Panc1 (cell line): ENCODE results near the gene CFAP221. TPM values are rescaled to one million over a fixed set of nuclear protein-coding genes. Genes with fewer than 3 reads are reported as not detected.

Source experiments
- ATAC-seq: fragments of 200-7000 bp; cut with Tn5 transposase; 2 replicates; pipeline ENCODE4 v1.9.1; 2020; ENCODE audit warnings: mild to moderate bottlenecking, moderate library complexity
- BruUV-seq: library from RNA; stranded (reverse); fragments of 400-500 nt; replicated peaks from 2 replicates; lab custom pipeline; 2021; lab: Mats Ljungman, UMichigan
- CTCF ChIA-PET: fragments of 300-600 bp; sonication (Branson Sonifier 250); formaldehyde crosslinking; loops from one replicate; lab custom pipeline; 2022; ENCODE audit warnings: antibody characterized with exemption; lab: Charles Lee
- POLR2A ChIA-PET: fragments of 300-600 bp; sonication (Branson Sonifier 250); formaldehyde crosslinking; loops from one replicate; lab custom pipeline; 2022; ENCODE audit warnings: antibody characterized with exemption; lab: Charles Lee
- DNase-seq: peaks from one replicate; pipeline ENCODE4 v3.0.0-alpha.2; 2010; ENCODE audit warnings: low read depth, low spot score
- H3K27ac ChIP-seq: 2 replicates; pipeline ENCODE4 v1.5.1; 2011; ENCODE audit warnings: mild to moderate bottlenecking, low read length, inconsistent platforms
- H3K27me3 ChIP-seq: fragments of 200-500 bp; sonication (Bioruptor generic); 2 replicates; pipeline ENCODE4 v1.6.0; 2014; ENCODE audit warnings: low read length, inconsistent platforms; ENCODE audit not compliant: control insufficient read depth, insufficient read depth
- H3K36me3 ChIP-seq: fragments of 200-500 bp; sonication (Bioruptor generic); 2 replicates; pipeline ENCODE4 v1.5.1; 2014; ENCODE audit warnings: inconsistent platforms, mild to moderate bottlenecking, low read length, moderate library complexity; ENCODE audit not compliant: control insufficient read depth, insufficient read depth
- H3K4me1 ChIP-seq: 2 replicates; pipeline ENCODE4 v1.5.1; 2011; ENCODE audit warnings: inconsistent platforms, mild to moderate bottlenecking, low read length, moderate library complexity; ENCODE audit not compliant: control insufficient read depth, insufficient read depth
- H3K4me3 ChIP-seq, 2 experiments: 2 replicates each; pipeline ENCODE4 v1.5.1; 2011 to 2012; ENCODE audit warnings: low read depth in 2 of 2, low read length in 2 of 2, mild to moderate bottlenecking in 2 of 2, inconsistent platforms in 1 of 2, moderate library complexity in 1 of 2
- H3K9me3 ChIP-seq: fragments of 200-500 bp; sonication (Bioruptor generic); 2 replicates; pipeline ENCODE4 v1.5.1; 2014; ENCODE audit warnings: low read depth, mild to moderate bottlenecking, inconsistent platforms, low read length, moderate library complexity; ENCODE audit not compliant: control insufficient read depth, insufficient read depth
- POLR2AphosphoS5 ChIP-seq: IDR thresholded peaks from 2 replicates; pipeline ENCODE4 v1.6.1; 2012; ENCODE audit warnings: mild to moderate bottlenecking, low read depth, low read length, moderate library complexity
- SIN3A ChIP-seq: IDR thresholded peaks from 2 replicates; pipeline ENCODE4 v1.6.1; 2012; ENCODE audit warnings: low read depth, mild to moderate bottlenecking, low read length, moderate library complexity, borderline replicate concordance; ENCODE audit not compliant: insufficient read depth
- TCF7L2 ChIP-seq: IDR thresholded peaks from 2 replicates; pipeline ENCODE4 v1.6.1; 2011; ENCODE audit warnings: mild to moderate bottlenecking, low read depth, low read length, inconsistent platforms
- in situ Hi-C: cut with HindIII; loops from 2 replicates; pipeline ENCODE4 v1.10.0; 2016; ENCODE audit warnings: low sequenced_read_pairs, low pct_unique_long_range_greater_than_20kb
- intact Hi-C: fragments of 100-400 bp; cut with micrococcal nuclease; formaldehyde crosslinking; loops from one replicate; pipeline ENCODE4 v1.10.0; 2022; ENCODE audit not compliant: unreplicated experiment
- total RNA-seq: library from RNA; stranded (reverse); gene quantifications from one replicate; pipeline ENCODE4 v1.2.1, GENCODE V29; 2021; ENCODE audit not compliant: unreplicated experiment
- TF ChIP-seq, protein P1 (sequence below), 2 experiments: IDR thresholded peaks; 2 replicates each; pipeline ENCODE4 v1.6.1; 2011 to 2012; ENCODE audit warnings: low read depth in 2 of 2, control low read depth in 1 of 2, low read length in 1 of 2, mild to moderate bottlenecking in 1 of 2, moderate library complexity in 1 of 2; ENCODE audit not compliant: insufficient read depth in 1 of 2
- TF ChIP-seq, protein P2 (sequence below): fragments of 450-650 bp; IDR thresholded peaks from 2 replicates; pipeline ENCODE4 v1.5.1; 2017; ENCODE audit warnings: mild to moderate bottlenecking

Gene CFAP221
- total RNA-seq, 1 experiment from 2014 or later = not detected

- no peaks in the 10 kb centered on the region for H3K9me3 ChIP-seq
- peaks cover 2% of the 10 kb centered on the region for H3K27me3 ChIP-seq
- BruUV-seq = no TSS peak
- ChIA-PET CTCF (no interaction called here), POLR2A (no interaction called here)
- no peak overlapping the region for H3K27ac ChIP-seq
- no peak for TF ChIP-seq SIN3A
- TF ChIP-seq TCF7L2 = no peak
- TF ChIP-seq, protein P1, sequence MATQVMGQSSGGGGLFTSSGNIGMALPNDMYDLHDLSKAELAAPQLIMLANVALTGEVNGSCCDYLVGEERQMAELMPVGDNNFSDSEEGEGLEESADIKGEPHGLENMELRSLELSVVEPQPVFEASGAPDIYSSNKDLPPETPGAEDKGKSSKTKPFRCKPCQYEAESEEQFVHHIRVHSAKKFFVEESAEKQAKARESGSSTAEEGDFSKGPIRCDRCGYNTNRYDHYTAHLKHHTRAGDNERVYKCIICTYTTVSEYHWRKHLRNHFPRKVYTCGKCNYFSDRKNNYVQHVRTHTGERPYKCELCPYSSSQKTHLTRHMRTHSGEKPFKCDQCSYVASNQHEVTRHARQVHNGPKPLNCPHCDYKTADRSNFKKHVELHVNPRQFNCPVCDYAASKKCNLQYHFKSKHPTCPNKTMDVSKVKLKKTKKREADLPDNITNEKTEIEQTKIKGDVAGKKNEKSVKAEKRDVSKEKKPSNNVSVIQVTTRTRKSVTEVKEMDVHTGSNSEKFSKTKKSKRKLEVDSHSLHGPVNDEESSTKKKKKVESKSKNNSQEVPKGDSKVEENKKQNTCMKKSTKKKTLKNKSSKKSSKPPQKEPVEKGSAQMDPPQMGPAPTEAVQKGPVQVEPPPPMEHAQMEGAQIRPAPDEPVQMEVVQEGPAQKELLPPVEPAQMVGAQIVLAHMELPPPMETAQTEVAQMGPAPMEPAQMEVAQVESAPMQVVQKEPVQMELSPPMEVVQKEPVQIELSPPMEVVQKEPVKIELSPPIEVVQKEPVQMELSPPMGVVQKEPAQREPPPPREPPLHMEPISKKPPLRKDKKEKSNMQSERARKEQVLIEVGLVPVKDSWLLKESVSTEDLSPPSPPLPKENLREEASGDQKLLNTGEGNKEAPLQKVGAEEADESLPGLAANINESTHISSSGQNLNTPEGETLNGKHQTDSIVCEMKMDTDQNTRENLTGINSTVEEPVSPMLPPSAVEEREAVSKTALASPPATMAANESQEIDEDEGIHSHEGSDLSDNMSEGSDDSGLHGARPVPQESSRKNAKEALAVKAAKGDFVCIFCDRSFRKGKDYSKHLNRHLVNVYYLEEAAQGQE (IDR thresholded peaks at IDR 0.05; ENCODE audit: insufficient read depth in 1 of 2, low read depth in 2 of 2, low read length in 1 of 2) = no peak
- no peak for TF ChIP-seq POLR2AphosphoS5
- TF ChIP-seq, protein P2, sequence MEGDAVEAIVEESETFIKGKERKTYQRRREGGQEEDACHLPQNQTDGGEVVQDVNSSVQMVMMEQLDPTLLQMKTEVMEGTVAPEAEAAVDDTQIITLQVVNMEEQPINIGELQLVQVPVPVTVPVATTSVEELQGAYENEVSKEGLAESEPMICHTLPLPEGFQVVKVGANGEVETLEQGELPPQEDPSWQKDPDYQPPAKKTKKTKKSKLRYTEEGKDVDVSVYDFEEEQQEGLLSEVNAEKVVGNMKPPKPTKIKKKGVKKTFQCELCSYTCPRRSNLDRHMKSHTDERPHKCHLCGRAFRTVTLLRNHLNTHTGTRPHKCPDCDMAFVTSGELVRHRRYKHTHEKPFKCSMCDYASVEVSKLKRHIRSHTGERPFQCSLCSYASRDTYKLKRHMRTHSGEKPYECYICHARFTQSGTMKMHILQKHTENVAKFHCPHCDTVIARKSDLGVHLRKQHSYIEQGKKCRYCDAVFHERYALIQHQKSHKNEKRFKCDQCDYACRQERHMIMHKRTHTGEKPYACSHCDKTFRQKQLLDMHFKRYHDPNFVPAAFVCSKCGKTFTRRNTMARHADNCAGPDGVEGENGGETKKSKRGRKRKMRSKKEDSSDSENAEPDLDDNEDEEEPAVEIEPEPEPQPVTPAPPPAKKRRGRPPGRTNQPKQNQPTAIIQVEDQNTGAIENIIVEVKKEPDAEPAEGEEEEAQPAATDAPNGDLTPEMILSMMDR = no peak
- intact Hi-C loops = no loop called here
- H3K4me1 ChIP-seq = no peaks in the 10 kb centered on the region
- DNase-seq = no peak
- in situ Hi-C loops = no loop called here
- H3K36me3 ChIP-seq = no peaks in the 10 kb centered on the region
- ATAC-seq = no peak; the same call in 1 of the 2 replicates
- no peak overlapping the region for H3K4me3 ChIP-seq
Observed at GRCh38 chr2:119586085-119586484, 41.8 kb downstream of the CFAP221 start.

GRCh38 chr2:119590873-119591272 lies 46.6 kb downstream of the CFAP221 start:
- DNase-seq = no peak
- H3K9me3 ChIP-seq = no peaks in the 10 kb centered on the region
- ChIA-PET CTCF (interaction anchor here (0.6 kb wide), 1 partner anchor 56 kb away, joined by 3 read pairs; no protein-coding TSS in a partner anchor), POLR2A (no interaction called here)
- H3K36me3 ChIP-seq = no peaks in the 10 kb centered on the region
- intact Hi-C loops (no loop called here), in situ Hi-C loops (no loop called here)
- TF ChIP-seq, protein P2 = no peak
- no peak for TF ChIP-seq TCF7L2
- ATAC-seq = no peak
- BruUV-seq = no TSS peak
- no peaks in the 10 kb centered on the region for H3K4me1 ChIP-seq
- no peak overlapping the region for H3K4me3 ChIP-seq
- H3K27me3 ChIP-seq = peaks cover 9% of the 10 kb centered on the region
- H3K27ac ChIP-seq = no peak overlapping the region
